Left cardiac atrium (tissue), 4 donors: ENCODE results near the gene C4orf46. TPM values are rescaled to one million over a fixed set of nuclear protein-coding genes. Genes with fewer than 3 reads are reported as not detected.
"Not testable (repeated sequence)": the region's sequence is repeated elsewhere in the genome, so short reads cannot be mapped to it uniquely, and the experiment has no call there.

ENCODE experiments used
- ATAC-seq, 2 donors: fragments of 200-7000 bp; cut with Tn5 transposase; one replicate each; pipeline ENCODE4 v1.9.1; 2020; ENCODE audit warnings: mild to moderate bottlenecking in 2 of 2, moderate library complexity in 2 of 2
- DNase-seq: peaks from one replicate; pipeline ENCODE4 v3.0.0-alpha.2; 2020
- intact Hi-C, 2 donors: fragments of 100-400 bp; cut with DNase I; formaldehyde crosslinking; loops; one replicate each; pipeline versions ENCODE4 v1.14.1 to v1.15.1; 2022 to 2023
- total RNA-seq, 2 donors: library from RNA; stranded (reverse); fragmentation: NEBNext Ultra II Directional; extraction: Animal tissue kit (Norgen Biotek cat#: 25700); gene quantifications; one replicate each; pipeline ENCODE4 v1.2.1, GENCODE V29; 2021
- donor health status: DM: no; HTN: yes; CAD: no.
- donor health status: DM: no; HTN: yes; CAD: no; lungs with severe emphysema.
- donor health status: DM: yes; HTN: yes; CAD: no.
- donor health status: Dilated cardiomyopathy.

Gene C4orf46
- total RNA-seq, 2 donors from 2014 or later = 2.8 to 3.3 TPM

GRCh38 chr4:158663255-158663654 lies 8.4 kb downstream of the C4orf46 start:
- intact Hi-C loops, ATAC-seq, DNase-seq: not testable (repeated sequence)

- DNase-seq (no peak), ATAC-seq (no peak)
- intact Hi-C loops = no loop called here
Measured at GRCh38 chr4:158657291-158657690, 14.4 kb downstream of the C4orf46 start.

GRCh38 chr4:158656439-158656838 lies 15.2 kb downstream of the C4orf46 start:
- DNase-seq (no peak), ATAC-seq (no peak)
- intact Hi-C loops = no loop called here

DNA sequence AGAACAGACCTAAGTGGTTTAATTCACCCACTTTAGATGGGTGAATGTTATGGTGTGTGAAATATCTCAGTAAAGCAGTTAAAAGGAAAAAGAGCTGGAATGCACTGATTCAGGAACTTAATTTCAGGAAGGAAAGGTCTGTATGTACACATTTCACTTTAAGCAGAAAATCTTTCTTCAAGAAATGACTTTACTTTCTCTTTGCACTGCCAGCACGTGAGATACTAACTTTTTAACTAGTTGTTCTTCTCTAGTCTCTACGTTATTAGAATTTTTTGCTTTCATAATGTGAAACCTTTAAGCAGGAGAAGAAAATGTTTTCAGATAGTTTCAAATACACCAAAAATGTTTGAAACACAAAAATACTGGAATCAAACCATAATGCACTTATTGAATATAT lies 18.8 kb downstream of the C4orf46 start:
- DNase-seq = no peak
- intact Hi-C loops = no loop called here
- ATAC-seq = no peak

- intact Hi-C loops = no loop called here
- peak; percentile 34 for DNase-seq
- peak in 1 of 2 donors; percentile 48 for ATAC-seq
Measured at GRCh38 chr4:158649111-158649680, 22.5 kb downstream of the C4orf46 start.

GRCh38 chr4:158644760-158645159 lies 26.9 kb downstream of the C4orf46 start:
- intact Hi-C loops = no loop called here
- ATAC-seq = no peak
- no peak for DNase-seq

DNA sequence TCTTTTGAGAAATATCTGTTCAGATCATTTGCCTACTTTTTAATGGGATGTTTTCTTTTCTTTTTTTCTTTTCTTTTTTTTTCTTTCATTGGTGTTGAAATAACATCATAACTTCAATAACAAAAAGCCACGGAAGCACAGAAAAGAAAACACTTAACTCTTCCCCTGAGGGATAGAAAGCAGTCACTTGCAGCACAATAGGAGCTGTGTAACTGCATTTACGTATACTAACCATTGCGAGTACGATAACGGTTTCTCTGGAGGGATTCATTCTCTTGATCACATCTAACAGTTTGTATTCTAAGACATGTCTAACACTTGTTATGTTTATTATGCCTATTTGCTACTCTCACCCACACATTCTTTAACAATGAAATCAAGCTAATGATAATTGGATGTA lies 27.3 kb downstream of the C4orf46 start:
- no peak for DNase-seq
- no peak for ATAC-seq
- intact Hi-C loops = no loop called here

DNA sequence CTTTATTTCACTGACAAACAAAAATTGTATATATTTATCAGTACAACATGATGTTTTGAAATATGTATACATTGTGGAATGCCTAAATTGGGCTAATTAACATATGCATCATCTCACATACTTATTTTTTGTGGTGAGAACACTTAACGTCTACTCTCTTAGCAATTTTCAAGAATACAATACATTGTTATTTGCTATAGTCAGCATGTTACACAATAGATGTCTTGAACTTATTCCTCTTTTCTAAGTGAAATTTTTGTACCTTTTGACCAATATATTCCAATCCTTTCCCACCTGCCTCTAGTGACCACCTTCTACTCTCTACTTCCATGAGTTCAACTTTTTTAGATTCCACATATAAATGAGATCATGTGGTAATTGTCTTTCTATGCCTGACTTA lies 35.1 kb downstream of the C4orf46 start:
- DNase-seq (no peak), ATAC-seq (no peak)
- intact Hi-C loops = no loop called here

GRCh38 chr4:158630893-158631292 lies 40.8 kb downstream of the C4orf46 start:
- DNase-seq (no peak), ATAC-seq (peak in 1 of 2 donors; percentile 51)
- intact Hi-C loops = no loop called here

GRCh38 chr4:158625544-158625943 lies 46.1 kb downstream of the C4orf46 start:
- intact Hi-C loops = loop anchor here in 1 of 2 donors (5.0 to 10.0 kb wide), 2 partner anchors 373 to 631 kb away; no protein-coding TSS in a partner anchor
- DNase-seq (no peak), ATAC-seq (peak; percentile 53 to 68)

GRCh38 chr4:158624889-158625478 lies 46.7 kb downstream of the C4orf46 start:
- DNase-seq = no peak
- peak; percentile 77 to 81 for ATAC-seq
- intact Hi-C loops = loop anchor here in 1 of 2 donors (5.0 to 10.0 kb wide), 3 partner anchors 363 to 630 kb away; no protein-coding TSS in a partner anchor

- DNase-seq (no peak), ATAC-seq (no peak)
- intact Hi-C loops = loop anchor here in 1 of 2 donors (5.0 to 10.0 kb wide), 2 partner anchors 360 to 627 kb away; no protein-coding TSS in a partner anchor
Measured at GRCh38 chr4:158622251-158622650, 49.4 kb downstream of the C4orf46 start.

- DNase-seq = no peak
- ATAC-seq = no peak
- intact Hi-C loops = loop anchor here in 1 of 2 donors (5.0 to 10.0 kb wide), 2 partner anchors 359 to 627 kb away; no protein-coding TSS in a partner anchor
Measured at GRCh38 chr4:158621729-158622128, 50.0 kb downstream of the C4orf46 start.

DNA sequence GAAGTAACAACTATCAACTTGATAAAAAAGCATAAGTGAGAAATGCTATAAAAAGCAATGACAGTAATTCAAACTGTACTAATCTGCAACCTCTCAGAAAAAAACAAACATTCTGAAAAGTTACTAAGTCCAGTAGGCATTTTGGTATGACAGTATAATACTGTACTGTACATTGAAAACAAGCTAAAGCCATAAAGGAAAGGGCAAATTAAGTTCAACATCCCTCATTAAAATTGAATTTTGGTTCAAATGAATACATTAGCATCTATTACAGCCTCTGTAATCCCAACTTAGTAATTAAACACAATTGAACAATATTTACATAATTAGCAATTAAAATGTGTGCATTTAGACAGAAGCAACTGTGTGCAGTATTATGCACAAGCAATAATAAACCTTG lies 53.7 kb downstream of the C4orf46 start:
- intact Hi-C loops = no loop called here
- no peak for ATAC-seq

More for the DNA sequence above, 53.7 kb downstream of the C4orf46 start:
- no peak for DNase-seq

Other genes starting within 250 kb of the C4orf46 start
- gene RXFP1, start 150.0 kb downstream of the C4orf46 start, total RNA-seq = under 1 TPM in 1 of 2 donors, not detected in 1; 0.18 TPM
- gene ETFDH, start 409 bp upstream of the C4orf46 start, total RNA-seq = 100 to 1,000 TPM; 161 to 171 TPM
- 10 to 100 TPM; 22.6 to 30.7 TPM for gene PPID, start 51.5 kb upstream of the C4orf46 start, total RNA-seq
- 10 to 100 TPM; 40.6 to 55.3 TPM for gene FNIP2, start 97.1 kb upstream of the C4orf46 start, total RNA-seq